ENCODE results near the gene TRAF1.

The TRAF1 gene

DNA sequence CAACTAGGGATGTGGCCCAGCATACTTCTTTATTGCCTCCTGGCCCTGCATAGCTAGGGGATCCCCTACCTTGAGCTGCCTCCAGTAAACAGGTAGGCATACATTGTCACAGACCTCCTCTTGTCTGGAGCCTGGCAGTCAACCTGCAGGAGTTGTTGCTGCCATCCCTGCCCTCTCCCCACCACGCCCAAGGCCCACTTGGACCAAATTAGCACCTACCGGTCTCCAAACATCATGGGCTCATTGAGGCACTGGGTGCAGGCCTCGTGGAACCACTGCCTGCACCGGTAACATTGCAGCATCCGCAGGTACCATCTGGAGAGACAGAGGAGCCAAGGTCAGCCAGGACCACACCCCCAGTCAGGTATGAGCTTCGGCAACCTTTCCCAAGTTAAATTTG is 59.9 kb downstream of the TRAF1 start:
- DNase-seq, result no peak

DNA sequence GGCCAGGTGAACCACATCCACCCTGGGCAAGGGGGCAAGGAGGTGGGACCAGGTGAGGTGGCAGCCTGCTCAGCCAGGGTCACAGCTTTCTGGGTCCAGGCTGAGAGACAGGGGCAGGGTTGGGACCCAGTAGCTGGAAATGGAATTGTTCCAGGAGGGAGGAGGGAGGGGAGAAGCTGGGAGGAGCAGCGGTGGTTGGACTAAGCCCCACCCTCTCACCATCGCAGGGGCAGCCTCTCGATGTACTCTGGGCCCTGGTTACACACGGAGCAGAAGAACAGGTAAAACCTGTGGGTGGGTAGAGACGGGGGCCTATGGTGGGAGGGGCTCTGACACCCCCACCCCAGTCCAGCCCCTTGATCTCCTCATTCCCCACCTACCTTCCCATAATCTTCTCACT is 60.8 kb downstream of the TRAF1 start:
- no peak for DNase-seq

DNA sequence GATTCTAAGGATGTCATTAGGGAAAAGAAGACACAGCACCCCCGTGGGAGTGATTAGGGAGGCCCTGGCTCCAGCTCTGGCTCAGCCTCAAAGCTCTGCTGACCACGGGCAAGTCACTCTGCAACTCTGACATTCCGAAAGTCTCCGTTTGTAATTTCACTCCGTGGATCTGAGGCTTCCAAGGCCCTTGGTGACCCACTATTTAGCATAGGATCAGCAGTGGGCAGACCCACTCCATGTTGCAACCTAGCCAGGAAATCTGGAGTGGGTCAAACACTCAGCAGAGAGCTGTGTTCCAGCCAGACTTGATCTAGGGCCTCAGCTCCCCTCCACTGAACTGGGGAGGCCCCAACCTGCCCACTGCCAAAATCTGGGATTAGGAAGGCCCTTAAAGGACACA is 61.4 kb downstream of the TRAF1 start:
- DNase-seq, result no peak

DNA sequence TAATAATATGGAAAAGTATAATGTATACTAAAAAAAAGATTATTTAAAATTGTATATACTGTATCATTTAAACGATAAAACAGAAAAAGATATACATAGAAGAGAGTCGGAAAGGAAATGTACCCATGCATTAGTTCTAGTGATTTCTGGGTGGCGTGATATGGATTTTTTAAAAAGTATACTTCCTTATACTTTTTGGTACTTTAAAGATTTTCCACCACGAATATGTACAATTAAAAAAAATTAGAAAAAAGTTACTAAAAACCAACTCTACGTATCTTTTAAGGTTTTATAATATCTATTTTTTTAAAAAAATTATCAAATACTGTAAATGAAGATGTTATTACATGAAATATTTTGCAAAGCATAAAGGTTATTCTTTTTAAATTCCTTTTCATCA is 61.9 kb downstream of the TRAF1 start:
- DNase-seq, result no peak

DNA sequence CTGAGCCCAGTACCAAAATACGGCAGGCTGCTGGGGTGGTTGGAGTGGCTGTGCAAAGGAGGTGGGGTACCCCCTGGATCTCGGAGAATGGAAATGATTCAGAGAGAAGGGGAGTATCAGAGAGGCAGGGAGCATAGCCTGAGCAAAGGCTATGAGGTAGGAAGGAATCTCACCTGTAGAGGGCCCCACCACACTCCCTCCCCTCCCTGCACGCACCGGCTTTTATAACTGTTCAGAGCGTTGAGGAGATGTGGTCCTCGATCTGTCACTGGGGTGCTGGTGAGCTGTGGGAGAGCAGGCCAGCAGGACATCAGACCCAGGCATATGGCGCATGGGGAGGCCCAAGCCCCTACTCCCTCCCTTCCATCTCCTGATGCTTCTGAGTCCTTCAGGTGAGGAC is 62.8 kb downstream of the TRAF1 start:
- no peak for DNase-seq

DNA sequence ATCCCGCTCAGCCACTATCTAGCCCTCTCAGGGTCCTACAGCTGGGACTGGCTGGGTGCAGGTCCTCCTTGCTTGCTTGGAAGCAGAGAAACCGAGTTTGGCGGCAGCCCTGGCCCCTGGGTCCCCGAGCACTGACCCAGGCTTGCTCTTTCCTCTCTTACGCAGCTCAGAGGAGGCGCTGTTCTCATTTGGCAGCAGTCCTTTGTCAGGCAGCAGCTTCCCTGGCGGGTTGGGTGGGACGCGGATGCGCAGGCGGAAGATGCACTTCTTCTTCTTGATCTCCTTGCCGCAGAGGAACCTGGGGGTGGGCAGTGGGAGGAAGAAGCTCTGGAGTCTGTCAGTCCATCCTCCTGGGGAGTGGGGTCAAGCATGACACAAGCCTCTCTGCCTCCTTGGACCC is 64.1 kb downstream of the TRAF1 start:
- DNase-seq, result no peak

DNA sequence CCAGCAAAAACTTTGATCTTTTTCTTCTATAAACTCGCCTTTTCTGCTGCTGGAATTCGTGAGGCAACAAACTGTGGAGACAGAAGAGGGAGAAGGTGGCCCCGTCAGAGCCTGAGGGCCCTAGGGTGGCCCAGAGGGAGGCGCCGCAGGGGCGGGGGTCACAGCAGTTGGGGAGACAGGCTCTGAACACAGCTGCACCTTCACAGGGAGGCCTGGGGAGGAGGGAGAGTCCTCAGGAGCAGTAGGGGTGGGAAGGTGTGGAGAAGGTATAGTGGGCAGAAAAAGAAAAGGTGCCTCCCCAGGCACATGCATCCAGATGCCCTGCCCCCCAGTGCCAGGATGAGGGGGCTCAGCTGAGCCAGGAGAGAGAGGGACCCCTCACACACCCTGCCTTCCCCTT is 64.7 kb downstream of the TRAF1 start:
- no peak for DNase-seq

DNA sequence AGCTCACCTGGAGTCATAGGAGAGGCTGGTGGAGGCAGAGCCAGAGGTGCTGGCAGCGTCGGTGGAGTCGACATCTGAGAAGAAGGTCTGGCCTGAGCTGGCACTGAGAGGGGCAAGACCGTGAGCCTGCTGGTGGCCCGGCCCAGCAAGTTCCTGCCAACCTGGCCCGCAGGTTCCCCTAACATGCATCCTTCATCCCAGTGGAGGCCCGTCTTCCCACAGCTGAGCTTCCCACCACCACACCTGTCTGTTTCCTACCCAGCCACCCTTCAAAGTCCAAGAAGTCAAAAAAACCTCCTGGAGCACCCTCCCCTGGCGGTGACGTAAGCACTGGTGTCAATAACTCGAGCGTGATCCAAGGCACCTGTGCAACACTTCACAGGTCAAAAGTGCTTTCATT is 66.5 kb downstream of the TRAF1 start:
- no peak for DNase-seq

DNA sequence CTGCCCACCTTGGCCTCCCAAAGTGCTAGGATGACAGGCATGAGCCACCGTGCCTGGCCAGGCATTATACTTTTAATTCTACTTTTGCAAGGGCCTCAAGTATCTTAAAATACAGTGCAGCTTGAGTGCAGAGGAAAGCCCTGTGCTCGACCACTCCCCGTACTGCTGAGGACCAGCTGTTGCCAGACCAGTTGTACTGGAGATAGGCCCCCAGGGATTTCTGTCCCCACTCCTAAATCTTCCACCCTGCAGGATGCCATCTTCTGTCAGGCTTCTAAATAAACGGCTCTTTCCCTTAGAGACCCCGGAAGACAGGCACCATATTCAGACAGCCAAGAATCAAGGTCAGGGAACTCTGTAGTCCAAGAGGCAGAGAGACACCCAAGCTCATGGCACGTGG is 67.2 kb downstream of the TRAF1 start:
- no peak for DNase-seq

DNA sequence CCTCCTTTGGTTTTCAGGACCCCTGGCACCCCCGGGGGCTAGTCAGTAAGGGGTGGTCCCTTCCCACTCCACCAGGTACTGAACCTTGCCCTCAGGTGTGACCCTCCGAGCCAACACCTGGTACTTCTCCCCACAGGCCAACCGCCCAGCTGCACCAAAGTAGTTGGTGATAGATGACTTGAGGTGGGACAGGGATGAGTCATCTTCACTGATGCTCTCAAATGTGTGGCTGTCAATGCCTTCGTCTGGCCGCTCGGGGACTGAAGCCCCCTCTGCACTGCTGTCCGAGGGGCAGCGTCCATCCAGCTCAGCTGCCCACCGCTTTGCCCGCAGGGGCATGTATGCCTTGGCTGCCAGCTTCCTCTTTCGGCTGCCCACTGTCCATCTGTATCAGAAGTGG is 68.7 kb downstream of the TRAF1 start:
- no peak for DNase-seq

DNA sequence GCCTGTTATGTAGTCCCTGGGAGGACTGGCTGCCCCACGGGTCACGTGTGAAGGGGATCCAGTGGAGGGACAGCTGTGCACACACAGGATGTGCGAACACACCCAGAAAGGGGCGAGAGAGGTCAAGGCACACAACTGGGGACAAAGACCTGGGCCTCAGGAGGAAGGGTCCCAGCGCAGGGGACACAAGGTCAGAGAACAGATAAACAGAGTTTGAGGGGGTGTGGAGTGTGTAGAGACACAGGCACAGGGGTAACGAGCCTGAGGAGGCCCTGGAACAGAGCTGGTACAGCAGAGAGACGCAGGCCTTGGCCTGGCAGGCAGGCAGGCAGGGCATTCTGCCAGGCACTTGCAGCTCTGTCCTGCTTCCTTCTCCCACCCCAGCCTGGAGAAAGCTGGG is 69.1 kb downstream of the TRAF1 start:
- DNase-seq, result no peak

DNA sequence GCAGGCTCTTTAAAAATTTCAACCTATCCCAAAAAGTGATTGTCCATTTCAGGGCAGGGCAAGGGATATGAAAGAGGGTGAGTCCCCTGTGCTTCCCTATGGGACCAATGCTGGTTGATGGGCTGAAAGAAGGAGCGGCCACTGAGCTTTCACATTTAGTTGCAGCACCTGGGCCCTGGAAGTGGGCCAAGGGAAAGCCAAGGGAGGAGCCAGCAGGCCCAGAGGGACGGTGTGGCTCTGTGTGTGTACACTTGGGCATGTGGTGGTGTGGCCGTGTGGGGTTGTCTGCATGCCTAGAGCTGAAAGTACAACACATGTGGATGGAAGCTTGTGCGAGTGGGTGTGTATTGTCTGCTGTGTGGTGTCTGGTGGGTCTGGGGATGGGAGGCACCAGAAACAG is 69.9 kb downstream of the TRAF1 start:
- DNase-seq, result no peak

DNA sequence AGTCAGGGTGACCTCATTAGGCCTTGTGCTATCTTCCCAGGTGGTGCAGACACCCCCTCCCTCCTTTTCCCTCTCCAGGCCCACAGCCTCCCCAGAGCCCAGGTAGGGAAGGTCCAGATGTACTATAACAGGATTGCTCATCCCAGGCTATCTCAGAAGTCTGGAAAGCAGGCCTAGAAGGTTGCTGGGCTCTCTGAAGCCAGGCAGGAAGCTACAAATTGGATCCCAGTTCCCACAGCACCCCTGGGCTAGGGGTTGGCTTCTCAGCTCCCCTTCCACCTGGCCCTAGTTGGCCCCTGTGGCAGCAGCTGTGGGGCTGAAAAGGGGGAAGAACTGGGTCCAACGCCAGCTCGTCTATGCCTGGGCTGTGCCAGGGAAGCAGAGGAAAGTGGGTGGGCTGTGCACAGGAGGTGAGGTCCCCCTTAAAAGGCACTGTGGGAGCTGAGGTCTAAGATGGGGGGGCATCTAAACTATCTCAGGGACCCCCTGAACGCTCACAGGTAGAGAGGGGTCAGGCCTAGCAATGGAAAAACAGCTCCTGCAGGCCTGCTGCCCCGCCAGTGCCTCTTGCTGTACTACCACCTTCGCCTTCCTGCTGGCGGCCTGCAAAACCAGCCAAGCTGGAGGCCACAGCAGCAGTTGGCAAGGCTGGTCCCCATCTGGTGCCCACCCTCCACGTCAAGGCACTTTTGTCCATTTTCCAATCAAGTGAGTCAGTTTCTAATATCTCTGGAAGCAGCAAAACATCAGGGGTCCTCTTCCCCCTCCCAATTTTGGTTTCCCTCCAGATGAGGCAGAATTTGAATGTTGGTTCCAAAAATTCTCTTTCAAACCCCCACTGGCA is 70.5 kb downstream of the TRAF1 start:
- DNase-seq, result no peak

DNA sequence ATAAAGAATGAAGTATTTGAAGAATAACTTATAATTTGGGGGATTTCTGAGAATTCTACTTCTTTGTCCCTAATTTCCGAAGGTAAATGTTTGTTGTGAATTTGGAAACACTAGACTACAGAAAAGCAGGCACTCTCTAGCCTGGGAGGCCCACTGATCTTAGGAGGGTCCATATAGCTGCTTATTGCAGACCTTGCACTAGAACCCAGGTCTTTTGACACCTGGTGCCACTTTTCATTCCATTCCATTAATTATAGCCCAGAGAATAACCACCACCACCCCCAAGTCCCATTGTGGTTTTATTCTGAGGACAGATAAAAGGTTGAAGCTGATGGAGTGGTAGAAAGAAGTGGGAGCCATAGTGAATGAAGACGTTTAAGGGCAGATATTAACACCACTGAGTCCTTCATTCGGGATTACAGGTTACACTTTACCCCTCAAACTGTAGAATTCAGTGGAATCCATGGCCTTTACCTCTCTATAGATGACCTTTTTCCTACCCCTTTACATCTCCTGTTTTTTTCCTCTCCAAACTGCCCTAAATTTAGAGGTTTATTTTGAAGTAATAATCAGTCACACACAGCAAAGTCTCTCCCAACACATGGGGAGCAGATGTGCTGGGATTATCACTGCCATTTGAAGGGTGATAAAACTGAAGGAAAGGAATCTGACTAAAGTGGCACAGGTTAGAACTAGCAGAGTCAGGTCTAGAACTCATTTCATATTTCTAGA is 71.8 kb downstream of the TRAF1 start:
- DNase-seq, result no peak

DNA sequence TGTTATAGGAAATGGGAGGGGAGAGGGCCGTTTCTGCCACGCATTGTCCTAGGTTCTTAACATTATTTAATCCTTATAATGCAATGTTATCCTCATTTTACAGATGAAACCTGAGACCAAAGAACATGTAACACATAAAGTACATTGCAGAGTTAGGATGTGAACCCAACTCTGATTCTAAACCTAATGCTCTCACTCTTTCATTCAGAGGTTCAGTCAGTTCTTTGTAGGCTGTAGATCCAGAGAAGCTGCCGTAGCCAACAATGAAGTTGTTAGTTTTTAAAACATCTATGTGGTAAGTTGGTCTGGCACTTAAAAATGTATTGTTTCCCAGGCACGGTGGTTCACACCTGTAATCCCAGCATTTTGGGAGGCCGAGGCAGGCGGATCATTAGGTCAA is 73.4 kb downstream of the TRAF1 start:
- no peak for DNase-seq
